Mammary epithelial cell (primary cell): ENCODE data around the gene ARPP21.

ENCODE experiments used
- CTCF ChIP-seq, 2 donors: IDR thresholded peaks in 1 of 2; conservative IDR thresholded peaks in 1 of 2; 2 replicates each; pipeline ENCODE4 v1.5.1; 2011 to 2012; ENCODE audit warnings: inconsistent platforms in 2 of 2, low read length in 2 of 2, mild to moderate bottlenecking in 2 of 2, control low read depth in 1 of 2, low read depth in 1 of 2; ENCODE audit not compliant: insufficient read depth in 1 of 2; ENCODE audit errors: extremely low read depth in 1 of 2
- EZH2 ChIP-seq: IDR thresholded peaks from 2 replicates; pipeline ENCODE4 v1.6.1; 2012; ENCODE audit warnings: low read length, inconsistent platforms, borderline replicate concordance

GRCh38 chr3:35785234-35785888, 146.0 kb downstream of the ARPP21 start:
- TF ChIP-seq CTCF (conservative IDR thresholded peaks at IDR 0.05 in 1 of 2, IDR thresholded peaks at IDR 0.05 in 1 of 2; ENCODE audit: extremely low read depth in 1 of 2, insufficient read depth in 1 of 2, low read depth in 1 of 2, low read length in 2 of 2) (no peak), EZH2 (no peak)
